ENCODE results near the gene LAPTM5. TPM values are rescaled to one million over a fixed set of nuclear protein-coding genes. Genes with fewer than 3 reads are reported as not detected.

Gene LAPTM5
- total and polyA plus RNA-seq, 2 of the 13 experiments (the other 11 are each of a cell fraction or from before 2014, with no cell fraction given), result 0.41 to 0.86 TPM

DNA sequence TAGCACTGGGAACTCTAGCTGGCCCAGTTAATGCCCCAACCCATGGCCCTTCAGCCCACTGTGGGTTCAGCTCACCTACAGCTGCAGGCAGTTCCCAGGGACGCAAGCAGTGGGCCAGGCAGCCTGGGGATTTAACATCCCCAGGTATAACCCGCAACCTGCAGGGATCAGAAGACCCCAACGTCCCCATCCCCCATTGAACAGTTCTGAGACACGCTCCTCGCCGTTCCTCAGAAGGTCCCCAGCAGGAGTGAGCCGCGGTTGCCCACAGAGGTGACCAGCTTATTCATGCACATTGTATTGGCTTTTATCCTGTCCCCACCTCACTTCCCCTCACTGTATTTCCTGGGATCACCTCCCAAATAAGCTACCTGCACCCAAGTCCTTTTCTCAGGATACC, 29.2 kb downstream of the LAPTM5 start (continued):
- TF ChIP-seq, protein P1, sequence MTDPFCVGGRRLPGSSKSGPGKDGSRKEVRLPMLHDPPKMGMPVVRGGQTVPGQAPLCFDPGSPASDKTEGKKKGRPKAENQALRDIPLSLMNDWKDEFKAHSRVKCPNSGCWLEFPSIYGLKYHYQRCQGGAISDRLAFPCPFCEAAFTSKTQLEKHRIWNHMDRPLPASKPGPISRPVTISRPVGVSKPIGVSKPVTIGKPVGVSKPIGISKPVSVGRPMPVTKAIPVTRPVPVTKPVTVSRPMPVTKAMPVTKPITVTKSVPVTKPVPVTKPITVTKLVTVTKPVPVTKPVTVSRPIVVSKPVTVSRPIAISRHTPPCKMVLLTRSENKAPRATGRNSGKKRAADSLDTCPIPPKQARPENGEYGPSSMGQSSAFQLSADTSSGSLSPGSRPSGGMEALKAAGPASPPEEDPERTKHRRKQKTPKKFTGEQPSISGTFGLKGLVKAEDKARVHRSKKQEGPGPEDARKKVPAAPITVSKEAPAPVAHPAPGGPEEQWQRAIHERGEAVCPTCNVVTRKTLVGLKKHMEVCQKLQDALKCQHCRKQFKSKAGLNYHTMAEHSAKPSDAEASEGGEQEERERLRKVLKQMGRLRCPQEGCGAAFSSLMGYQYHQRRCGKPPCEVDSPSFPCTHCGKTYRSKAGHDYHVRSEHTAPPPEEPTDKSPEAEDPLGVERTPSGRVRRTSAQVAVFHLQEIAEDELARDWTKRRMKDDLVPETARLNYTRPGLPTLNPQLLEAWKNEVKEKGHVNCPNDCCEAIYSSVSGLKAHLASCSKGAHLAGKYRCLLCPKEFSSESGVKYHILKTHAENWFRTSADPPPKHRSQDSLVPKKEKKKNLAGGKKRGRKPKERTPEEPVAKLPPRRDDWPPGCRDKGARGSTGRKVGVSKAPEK (CRISPR knock-in tag; IDR thresholded peaks at IDR 0.05; ENCODE audit: borderline replicate concordance), result no peak
- no peak for TF ChIP-seq SOX13 (IDR thresholded peaks at IDR 0.05)
- TF ChIP-seq SOX13 (CRISPR knock-in tag; conservative IDR thresholded peaks at IDR 0.05 in 1 of 2, IDR thresholded peaks at IDR 0.05 in 1 of 2), result no peak
- TF ChIP-seq ZNF3 (CRISPR knock-in tag; IDR thresholded peaks at IDR 0.05), result no peak
- TF ChIP-seq, protein P2, sequence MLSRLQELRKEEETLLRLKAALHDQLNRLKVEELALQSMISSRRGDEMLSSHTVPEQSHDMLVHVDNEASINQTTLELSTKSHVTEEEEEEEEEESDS (CRISPR knock-in tag; IDR thresholded peaks at IDR 0.05; ENCODE audit: borderline replicate concordance), result no peak
- no peak for TF ChIP-seq RBFOX2 (IDR thresholded peaks at IDR 0.05; ENCODE audit: low read depth, low read length)
- no peak for TF ChIP-seq KLF15 (CRISPR knock-in tag; IDR thresholded peaks at IDR 0.05; ENCODE audit: borderline replicate concordance)
- TF ChIP-seq PHF20 (CRISPR knock-in tag; IDR thresholded peaks at IDR 0.05), result no peak
- TF ChIP-seq ZNF121 (CRISPR knock-in tag; IDR thresholded peaks at IDR 0.05), result no peak
- TF ChIP-seq ZNF746 (CRISPR knock-in tag; IDR thresholded peaks at IDR 0.05), result no peak
- no peak for TF ChIP-seq SALL1 (CRISPR knock-in tag; IDR thresholded peaks at IDR 0.05)
- no peak for TF ChIP-seq ZZZ3 (CRISPR knock-in tag; IDR thresholded peaks at IDR 0.05; ENCODE audit: borderline replicate concordance)

Measured in HepG2 (cell line).